GM21526 (cell line): ENCODE results near the gene G3BP2.

ENCODE experiments used
- ATAC-seq: cut with Tn5 transposase; IDR thresholded peaks from one replicate; pipeline ENCODE4 v1.9.1; 2021; ENCODE audit warnings: moderate library complexity; ENCODE audit not compliant: unreplicated experiment, low FRiP score

Gene G3BP2

DNA sequence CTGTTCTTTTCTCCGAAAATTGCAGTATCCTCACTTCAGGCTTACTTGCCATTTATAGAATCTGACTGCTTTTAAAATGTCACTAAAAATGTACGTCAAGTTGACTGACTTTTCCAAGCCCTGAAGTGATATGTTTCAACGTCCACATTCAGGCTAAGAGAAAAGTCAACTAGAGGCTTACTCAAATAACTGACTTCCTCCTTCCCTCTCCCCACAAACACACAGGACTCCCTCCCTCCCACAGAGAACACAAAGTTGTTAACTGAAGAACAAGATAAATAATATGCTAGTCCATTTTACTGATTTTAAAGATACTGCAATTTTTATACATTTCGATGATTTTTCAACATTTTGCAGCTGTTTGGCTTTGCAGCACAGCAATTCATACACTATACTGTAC is 29.1 kb downstream of the G3BP2 start:
- no peak for ATAC-seq

DNA sequence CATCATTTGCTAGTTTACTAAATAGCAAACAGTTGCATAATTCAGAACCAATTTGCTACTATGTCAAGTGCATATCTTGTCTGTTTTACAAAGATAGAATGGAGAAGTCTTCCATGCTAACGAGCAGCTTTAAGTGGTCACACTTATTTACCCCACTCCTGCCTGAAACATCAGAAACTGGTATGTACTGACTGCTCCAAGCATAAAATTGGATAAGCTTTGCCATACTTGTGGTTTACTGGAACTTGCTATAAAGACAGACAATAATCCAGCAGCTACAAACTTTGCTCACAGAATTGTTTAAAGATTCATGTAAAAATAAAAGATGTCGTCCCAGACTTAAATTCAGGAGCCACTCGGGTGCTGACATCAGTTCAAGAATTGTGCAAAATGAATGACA is 29.6 kb downstream of the G3BP2 start:
- no peak for ATAC-seq

DNA sequence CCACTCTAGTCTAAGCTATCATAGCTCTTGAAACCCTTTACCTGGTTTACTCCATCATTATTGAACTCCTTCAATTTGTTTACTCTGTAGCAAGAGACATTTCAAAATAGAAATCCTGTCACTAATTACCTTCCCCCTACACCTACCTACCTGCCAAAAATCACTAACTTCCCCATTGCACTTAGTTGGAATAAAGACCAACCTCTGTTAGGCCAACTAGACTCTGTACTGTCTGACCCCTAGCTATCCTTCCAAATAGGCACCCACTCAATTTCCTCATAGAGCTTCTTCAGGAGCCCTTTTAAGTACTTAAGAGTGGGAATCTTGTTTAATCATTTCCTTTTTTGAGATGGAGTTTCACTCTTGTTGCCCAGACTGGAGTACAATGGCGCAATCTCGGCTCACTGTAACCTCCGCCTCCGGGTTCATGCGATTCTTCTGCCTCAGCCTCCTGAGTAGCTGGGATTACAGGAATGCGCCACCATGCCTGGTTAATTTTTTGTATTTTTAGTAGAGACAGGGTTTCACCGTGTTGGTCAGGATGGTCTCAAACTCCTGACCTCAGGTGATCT is 34.0 kb downstream of the G3BP2 start:
- no peak for ATAC-seq

DNA sequence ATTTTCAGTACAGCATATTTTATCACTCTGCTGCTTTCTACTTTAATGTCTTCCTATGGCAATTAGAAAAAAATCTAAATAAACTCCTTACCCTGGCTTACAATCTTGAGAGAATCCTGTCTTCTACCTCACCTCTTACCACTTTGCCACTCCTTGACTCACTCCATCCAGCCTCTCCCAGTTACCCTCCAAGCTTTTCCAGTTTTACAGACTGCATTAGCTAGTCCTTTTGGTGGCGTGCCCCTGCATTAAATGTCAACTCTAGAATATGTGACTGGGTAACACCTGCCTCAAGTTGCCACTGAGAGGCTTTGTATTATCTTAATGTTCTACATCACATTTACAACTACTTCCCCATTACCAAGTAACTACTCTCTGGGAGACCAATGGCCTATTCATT is 35.4 kb downstream of the G3BP2 start:
- no peak for ATAC-seq

DNA sequence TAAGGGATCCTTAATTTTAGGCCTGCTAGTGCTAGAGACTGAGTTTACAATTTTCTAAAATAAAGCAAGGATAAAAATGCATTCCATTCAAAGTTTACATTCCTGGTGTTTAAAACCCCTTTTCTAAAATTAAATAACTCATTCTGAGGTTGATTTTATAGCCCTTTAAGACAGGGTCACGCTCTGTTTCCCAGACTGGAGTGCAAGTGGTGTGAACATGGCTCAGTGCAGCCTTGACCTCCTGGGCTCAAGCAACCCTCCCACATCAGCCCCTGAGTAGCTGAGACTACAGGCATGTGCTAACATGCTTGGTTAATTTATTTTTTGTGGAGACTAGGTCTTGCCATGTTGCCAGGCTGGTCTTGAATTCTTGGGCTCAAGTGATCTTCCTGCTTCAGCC is 36.0 kb downstream of the G3BP2 start:
- ATAC-seq: no peak

DNA sequence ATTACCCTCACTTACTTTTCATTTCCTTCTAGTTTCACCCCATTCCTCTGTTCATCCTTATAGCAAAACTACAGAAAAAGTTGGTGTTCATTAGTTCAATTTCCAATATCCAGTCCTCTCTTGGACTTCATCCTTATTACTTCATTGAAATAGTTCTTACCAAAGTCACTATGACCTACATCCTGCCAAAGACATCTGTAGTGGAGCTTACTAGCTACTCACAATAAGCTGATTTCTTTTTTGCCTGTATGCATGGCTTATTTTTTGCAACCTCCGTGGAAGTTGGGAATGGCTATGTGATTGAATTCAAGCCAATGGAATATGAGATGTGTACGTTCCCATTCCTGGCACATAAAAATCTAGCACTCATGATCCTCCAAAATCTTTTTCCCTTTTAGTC is 38.3 kb downstream of the G3BP2 start:
- no peak for ATAC-seq

DNA sequence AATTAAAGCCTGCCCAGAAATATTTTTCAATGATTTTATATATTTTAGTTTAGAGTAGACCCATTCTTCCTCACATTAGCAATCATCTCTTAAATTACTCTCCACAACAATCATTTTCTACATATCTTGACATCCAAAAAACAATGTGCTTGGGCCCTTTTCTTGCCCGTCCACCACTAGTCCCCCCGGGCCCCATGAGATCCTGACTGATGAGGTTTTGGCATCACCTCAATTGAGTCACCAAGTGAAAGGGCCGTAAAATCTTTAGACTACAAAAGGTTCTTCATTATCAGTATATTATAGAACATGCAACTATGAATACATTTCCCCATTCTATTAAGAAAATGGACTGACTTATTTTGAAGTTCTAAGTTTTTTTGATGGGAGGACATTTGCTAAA is 38.9 kb downstream of the G3BP2 start:
- no peak for ATAC-seq

DNA sequence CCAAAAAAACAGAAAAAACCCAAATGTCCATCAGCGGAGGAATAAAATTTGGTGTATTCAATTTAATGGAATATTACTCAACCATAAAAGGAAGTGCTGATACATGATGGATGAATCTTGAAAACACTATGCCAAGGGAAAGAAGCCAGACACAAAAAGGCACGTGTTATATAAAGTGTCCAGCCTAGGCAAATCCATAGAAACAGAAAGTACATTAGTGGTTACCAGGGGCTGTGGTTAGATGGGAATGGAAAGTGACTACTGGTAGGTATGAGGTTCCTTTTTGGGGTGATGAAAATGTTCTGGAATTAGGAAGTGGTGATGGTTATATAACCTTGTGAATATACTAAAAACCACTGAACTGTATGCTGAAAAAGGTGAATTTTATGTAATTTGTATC is 39.4 kb downstream of the G3BP2 start:
- no peak for ATAC-seq

DNA sequence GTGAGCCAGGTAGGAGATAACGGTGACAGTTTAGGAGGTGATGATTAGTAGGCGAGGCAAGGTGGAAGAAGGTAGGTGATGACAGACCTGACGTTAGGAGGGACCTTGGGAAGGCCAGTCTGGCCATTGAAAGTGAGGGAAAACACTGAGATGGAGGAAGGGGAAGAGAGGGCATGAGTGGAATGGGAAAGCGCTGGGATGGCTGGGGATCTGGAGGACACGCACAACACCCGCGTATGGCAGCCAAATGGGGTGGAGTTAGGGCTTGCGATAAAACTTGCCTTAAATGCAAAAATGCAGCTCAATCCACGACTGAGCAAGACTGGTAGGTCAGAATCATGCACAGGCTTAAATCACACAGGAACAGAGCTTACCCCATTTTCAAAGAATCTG is 42.3 kb downstream of the G3BP2 start:
- no peak for ATAC-seq

DNA sequence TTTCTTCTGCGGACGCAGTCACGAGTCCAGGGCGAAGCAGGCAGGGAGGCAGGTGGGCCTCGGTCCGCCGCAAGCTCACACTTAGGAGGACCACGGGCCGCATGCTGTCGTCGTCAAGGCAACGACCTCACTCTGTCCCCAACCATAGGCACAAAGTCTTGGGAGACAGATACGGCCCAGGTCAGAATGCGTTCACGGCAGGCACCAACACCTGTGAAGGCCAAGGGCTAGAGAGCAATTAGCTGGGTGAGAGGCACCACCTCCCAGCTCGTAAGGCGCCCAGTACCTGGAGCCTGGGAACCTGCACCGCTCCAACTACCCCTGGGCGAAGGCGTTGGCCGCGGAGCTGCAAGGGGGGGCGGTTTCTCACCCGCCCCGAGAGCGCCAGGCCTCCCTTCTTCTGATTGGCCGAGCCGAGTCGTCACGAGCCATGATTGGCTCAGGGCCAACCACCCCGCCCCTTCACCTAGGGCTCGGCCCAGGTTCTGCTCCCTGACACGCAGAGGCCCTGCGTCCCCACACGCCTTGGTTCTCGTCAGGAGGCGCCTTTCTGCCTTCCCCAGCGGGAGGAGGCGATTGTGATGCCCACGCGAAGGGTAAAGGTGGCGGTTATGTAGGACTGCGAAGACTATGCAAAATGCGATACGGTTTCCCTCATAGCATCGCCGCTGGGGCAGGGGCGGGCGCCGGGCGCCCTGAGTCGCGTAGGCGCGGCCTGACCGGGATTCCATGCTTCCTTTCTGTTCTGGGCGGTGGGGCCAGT is 42.9 kb downstream of the G3BP2 start, which contains the start of gene CDKL2:
CDKL2 (minus strand) TSS at position 355 of the 763 bp plus-strand sequence. CDS start 4,540 bp downstream, outside the sequence.
- peak; percentile 99 for ATAC-seq

DNA sequence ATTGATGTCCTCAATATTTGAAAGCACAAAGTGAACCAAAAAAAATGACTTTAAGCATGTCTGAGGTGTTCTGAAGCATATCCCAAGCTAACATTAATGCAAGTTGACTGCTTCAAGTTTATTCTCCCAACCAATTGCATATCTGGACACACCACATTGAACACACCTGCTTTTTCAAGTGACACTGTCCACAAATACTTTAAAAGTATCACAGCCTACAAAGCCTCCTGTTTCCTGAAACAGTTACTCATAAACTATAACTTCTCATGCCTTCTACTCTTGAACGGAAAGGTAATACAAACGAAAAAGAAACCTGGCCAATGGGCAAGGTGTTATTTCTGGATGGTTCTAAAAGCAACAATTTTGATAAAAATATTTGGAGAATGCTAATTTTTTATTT is 44.0 kb downstream of the G3BP2 start:
- no peak for ATAC-seq

DNA sequence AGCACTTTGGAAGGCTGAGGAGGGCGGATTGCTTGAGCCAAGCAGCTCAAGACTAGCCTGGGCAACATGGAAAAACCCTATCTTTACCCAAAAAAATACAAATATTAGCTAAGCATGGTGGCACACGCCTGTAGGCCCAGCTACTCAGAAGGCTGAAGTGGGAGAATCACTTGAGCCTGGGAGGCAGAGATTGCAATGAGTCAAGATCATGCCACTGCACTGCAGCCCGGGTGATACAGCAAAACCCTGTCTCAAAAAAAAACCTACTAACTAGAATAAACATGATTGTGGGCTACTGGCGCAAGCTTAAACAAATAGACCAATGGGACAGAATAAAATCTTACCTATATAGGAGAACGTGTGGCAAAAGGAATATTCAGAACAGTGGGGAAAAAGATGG is 50.2 kb downstream of the G3BP2 start:
- no peak for ATAC-seq

DNA sequence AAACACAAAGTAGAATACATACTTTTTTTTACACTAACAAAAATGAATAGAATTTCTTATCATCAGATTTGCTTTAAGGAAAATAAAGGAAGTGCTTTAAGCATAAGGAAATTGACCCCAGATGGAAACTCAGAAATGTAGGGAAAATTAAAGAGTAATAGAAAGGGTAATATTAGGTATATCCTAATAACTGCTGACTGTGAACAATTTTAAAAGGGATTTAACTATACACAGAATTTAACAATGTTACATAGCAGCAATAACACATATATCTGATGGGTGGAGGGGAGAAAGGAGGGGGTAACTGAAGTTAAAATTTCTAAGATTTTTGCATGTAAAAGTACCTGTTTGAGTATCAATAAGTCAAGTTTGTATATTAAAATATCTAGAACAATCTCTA is 51.5 kb downstream of the G3BP2 start:
- no peak for ATAC-seq

DNA sequence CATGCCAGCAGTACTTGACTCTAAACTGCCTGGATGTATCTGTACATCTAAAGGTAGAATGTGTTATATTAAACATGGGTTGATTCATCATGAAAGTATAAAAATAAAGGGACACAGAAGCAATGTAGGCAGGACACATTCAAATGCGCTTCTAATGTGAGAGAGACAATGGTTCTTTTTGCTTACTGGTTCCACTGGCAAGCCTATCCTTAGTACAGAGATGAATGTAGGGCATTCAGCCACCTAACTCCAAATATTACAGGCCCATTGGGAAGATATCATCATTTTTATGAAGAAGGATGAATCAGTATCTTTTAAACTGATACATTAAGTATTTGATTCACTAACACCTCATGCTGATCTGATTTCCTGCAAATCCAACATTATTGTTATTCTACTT is 60.9 kb downstream of the G3BP2 start:
- ATAC-seq: no peak

DNA sequence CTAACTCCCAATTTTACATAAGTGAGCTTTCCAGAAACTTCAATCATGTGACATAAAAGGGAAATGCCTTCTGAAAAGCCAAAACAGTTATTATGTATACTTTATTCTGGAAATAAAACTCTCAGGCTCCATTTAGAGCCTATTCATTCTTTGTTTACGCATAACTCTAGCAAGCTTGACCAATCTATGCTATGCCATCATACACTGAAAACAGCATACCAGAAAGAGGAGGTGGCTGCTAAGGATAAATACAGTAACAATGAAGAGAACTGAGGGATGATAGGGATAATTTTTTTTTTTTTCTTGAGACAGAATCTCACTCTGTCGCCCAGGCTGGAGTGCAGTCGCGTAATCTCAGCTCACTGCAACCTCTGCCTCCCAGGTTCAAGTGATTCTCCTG is 67.3 kb downstream of the G3BP2 start:
- ATAC-seq: no peak

DNA sequence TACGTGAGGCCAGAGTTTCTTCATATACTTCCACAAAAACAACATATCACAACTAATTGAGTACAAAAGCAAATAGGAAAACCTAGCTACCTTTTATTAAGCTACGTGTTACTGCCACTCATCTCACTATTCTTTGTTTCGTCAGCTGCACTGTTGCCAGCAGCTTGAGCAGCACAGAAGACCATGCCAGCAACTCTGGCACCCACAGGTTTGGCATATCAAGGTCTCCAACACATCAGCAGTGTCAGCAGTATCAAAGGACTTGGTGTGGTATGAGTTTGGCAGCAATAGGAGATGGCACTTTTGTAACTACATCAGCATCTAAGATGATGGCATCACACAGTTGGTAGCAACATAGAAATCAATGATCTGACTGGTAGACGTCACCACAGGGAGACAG is 73.6 kb downstream of the G3BP2 start:
- no peak for ATAC-seq

DNA sequence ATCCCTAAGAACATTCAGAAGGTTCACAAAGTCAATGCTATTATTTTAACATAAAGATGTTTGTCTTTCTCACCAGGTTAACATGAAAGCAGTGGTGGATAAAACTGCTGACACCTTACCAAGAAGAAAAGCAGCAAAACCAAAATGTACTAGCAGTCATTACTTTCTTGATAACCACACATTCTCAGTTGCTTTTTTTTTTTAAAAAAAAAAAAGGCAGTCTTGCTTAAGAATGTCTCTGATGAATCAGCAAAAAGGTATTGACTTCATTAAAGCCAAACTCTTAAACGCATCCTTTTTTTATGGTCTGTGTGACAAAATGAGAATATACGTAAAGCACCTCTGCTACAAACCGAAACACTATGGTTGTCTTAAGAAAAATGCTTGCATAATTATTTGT is 74.8 kb downstream of the G3BP2 start:
- ATAC-seq: no peak

DNA sequence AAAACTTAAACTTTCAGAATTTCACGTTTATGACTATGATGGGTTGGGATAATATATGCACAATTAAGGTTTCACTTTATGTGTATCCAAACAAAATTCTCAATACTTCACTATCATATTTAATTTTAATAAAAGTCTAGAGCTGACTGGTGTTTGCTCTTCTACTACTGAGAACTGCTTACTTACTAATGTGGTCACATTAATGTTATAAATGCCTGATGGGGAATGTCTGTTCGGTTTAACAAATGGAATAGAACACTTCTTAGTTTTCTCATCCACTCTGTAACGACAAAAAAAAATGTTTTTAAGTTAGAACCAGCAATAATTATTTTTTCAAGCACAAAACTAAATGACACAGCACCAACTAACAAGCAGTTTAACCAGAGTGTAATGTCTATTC is 77.2 kb downstream of the G3BP2 start:
- ATAC-seq: no peak

DNA sequence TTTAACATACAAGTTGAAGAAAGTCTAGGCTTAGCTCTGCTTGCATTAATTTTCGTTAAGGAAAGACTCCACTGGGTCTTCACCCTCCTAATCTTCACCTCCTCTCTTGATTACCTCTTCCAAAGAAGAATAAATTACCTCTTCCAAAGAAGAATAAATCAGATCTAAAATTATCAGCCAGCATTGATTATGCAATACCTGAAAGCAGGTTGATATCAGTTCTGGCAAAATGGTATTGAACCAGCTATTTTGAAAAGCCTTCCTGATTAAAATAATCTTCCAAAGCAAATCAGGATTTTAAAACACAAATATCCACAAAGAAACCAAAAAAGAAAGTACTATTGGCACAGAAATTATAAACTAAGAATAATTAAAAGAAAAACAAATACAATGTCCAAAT is 79.8 kb downstream of the G3BP2 start:
- no peak for ATAC-seq
